K562 (cell line): ENCODE data around the gene BAG5. TPM values are rescaled to one million over a fixed set of nuclear protein-coding genes. Genes with fewer than 3 reads are reported as not detected.

Source experiments
- ARID3B ChIP-seq: fragments of 250-450 bp; sonication (Bioruptor Pico); IDR thresholded peaks from 2 replicates; pipeline ENCODE4 v1.4.0; 2020; ENCODE audit warnings: borderline replicate concordance
- CREM ChIP-seq: IDR thresholded peaks from 2 replicates; pipeline ENCODE4 v1.6.1; 2014; ENCODE audit warnings: antibody characterized with exemption, low read depth
- ETV5 ChIP-seq: sonication (generic); formaldehyde crosslinking; IDR thresholded peaks from 2 replicates; pipeline ENCODE4 v1.4.0; 2020; ENCODE audit warnings: low read depth, mild to moderate bottlenecking, missing genetic modification reagents
- GATAD2A ChIP-seq: fragments of 450-650 bp; IDR thresholded peaks from 2 replicates; pipeline ENCODE4 v1.6.1; 2017
- HMBOX1 ChIP-seq: sonication (generic); IDR thresholded peaks from 2 replicates; pipeline ENCODE4 v1.6.1; 2016
- HOXB6 ChIP-seq: fragments of 250-450 bp; sonication (Bioruptor Pico); IDR thresholded peaks from 2 replicates; pipeline ENCODE4 v1.5.1; 2022; ENCODE audit warnings: mild to moderate bottlenecking, borderline replicate concordance
- KDM5B ChIP-seq: fragments of 200-600 bp; sonication (generic); IDR thresholded peaks from 2 replicates; pipeline ENCODE4 v1.6.1; 2012; ENCODE audit warnings: low read depth, mild to moderate bottlenecking, moderate library complexity, low read length, control low read depth, inconsistent platforms; ENCODE audit not compliant: insufficient replicate concordance
- L3MBTL2 ChIP-seq: fragments of 450-650 bp; IDR thresholded peaks from 2 replicates; pipeline ENCODE4 v1.6.1; 2016; ENCODE audit warnings: mild to moderate bottlenecking, moderate library complexity
- MEF2D ChIP-seq: conservative IDR thresholded peaks from 2 replicates; pipeline ENCODE4 v1.6.1; 2016; ENCODE audit warnings: low read depth, missing genetic modification characterization, missing compliant biosample characterization
- MTA1 ChIP-seq: fragments of 450-650 bp; IDR thresholded peaks from 2 replicates; pipeline ENCODE4 v1.6.1; 2017; ENCODE audit warnings: borderline replicate concordance
- RBM14 ChIP-seq: fragments of 200-400 bp; formaldehyde crosslinking; IDR thresholded peaks from 2 replicates; pipeline ENCODE4 v1.6.1; 2018; ENCODE audit warnings: low read depth, mild to moderate bottlenecking, low read length, moderate library complexity, borderline replicate concordance; ENCODE audit not compliant: insufficient read depth
- RBM17 ChIP-seq: fragments of 200-400 bp; formaldehyde crosslinking; IDR thresholded peaks from 2 replicates; pipeline ENCODE4 v1.6.1; 2017; ENCODE audit warnings: low read depth, mild to moderate bottlenecking, low read length, borderline replicate concordance
- SMARCA5 ChIP-seq: fragments of 450-650 bp; IDR thresholded peaks from 2 replicates; pipeline ENCODE4 v1.6.1; 2016
- SP1 ChIP-seq: sonication (generic); formaldehyde crosslinking; IDR thresholded peaks from 2 replicates; pipeline ENCODE4 v1.8.1; 2022; ENCODE audit warnings: mild to moderate bottlenecking, missing genetic modification reagents
- SPI1 ChIP-seq: IDR thresholded peaks from 2 replicates; pipeline ENCODE4 v1.6.1; 2011; ENCODE audit warnings: low read depth, low read length, control low read depth, borderline replicate concordance
- TEAD1 ChIP-seq, 2 experiments: fragments of 450-650 bp in 1 of 2; sonication (generic) in 1 of 2; formaldehyde crosslinking; IDR thresholded peaks; 2 replicates each; pipeline versions ENCODE4 v1.4.0 to v1.8.0; 2020 to 2022; ENCODE audit warnings: mild to moderate bottlenecking in 2 of 2, missing genetic modification reagents in 1 of 2
- TRIM25 ChIP-seq: fragments of 450-650 bp; IDR thresholded peaks from 2 replicates; pipeline ENCODE4 v1.7.0; 2016; ENCODE audit warnings: borderline replicate concordance
- ZBED1 ChIP-seq: IDR thresholded peaks from 2 replicates; pipeline ENCODE4 v1.6.1; 2014
- ZC3H8 ChIP-seq: fragments of 450-650 bp; IDR thresholded peaks from 2 replicates; pipeline ENCODE4 v1.6.1; 2017
- ZNF133 ChIP-seq: fragments of 250-450 bp; sonication (Bioruptor Pico); IDR thresholded peaks from 2 replicates; pipeline ENCODE4 v1.4.0; 2020; ENCODE audit warnings: mild to moderate bottlenecking
- ZNF184 ChIP-seq: sonication (generic); formaldehyde crosslinking; IDR thresholded peaks from 2 replicates; pipeline ENCODE4 v1.5.0; 2020; ENCODE audit warnings: missing genetic modification reagents
- ZNF431 ChIP-seq: sonication (generic); formaldehyde crosslinking; IDR thresholded peaks from 2 replicates; pipeline ENCODE4 v1.8.0; 2022; ENCODE audit warnings: mild to moderate bottlenecking, missing genetic modification reagents
- polyA plus RNA-seq, 8 experiments: library from polyadenylated mRNA; depleted of rRNA in 4 of 8; stranded (reverse) in 5 of 8; unstranded in 3 of 8; fragments of >200 nt; fragmentation: Nextera tagmentation in 2 of 8; fragmentation: Illumina TruSeq in 1 of 8; extraction: Ambion mirVana in 2 of 8; extraction: Trizol in 1 of 8; gene quantifications; 2 replicates each; pipeline versions ENCODE4 v1.2.1 to v1.2.3, GENCODE V29; 2011 to 2014; ENCODE audit warnings: inconsistent platforms in 1 of 8, missing spikeins in 1 of 8
- total RNA-seq, 7 experiments: library from RNA; depleted of rRNA in 6 of 7; stranded (reverse); fragments of >200 nt in 6 of 7; fragmentation: Illumina TruSeq in 2 of 7; extraction: Trizol in 2 of 7; gene quantifications; 2 replicates each; pipeline versions ENCODE4 v1.2.1 to v1.2.3, GENCODE V29; 2011 to 2021; ENCODE audit warnings: low replicate concordance in 1 of 7

The BAG5 gene
- total and polyA plus RNA-seq, 9 of the 15 experiments (the other 6 are each of a cell fraction or from before 2014, with no cell fraction given): 7.9 to 21.4 (median 13.2) TPM

GRCh38 chr14:103520657-103521437 is 41.6 kb downstream of the BAG5 start (continued):
- TF ChIP-seq TEAD1 (CRISPR knock-in tag; IDR thresholded peaks at IDR 0.05) (peak in 1 of 2 experiments; percentile 78; a peak in 2 of 4 replicates), ETV5 (CRISPR knock-in tag) (no peak), MTA1 (peak; percentile 22; the same call in 1 of the 2 replicates), GATAD2A (peak; percentile 67; the same call in 1 of the 2 replicates), CREM (peak; percentile 52), MEF2D (tag) (no peak), HMBOX1 (no peak), L3MBTL2 (peak; percentile 81), ZBED1 (peak; percentile 61; the same call in 1 of the 2 replicates), ZNF133 (CRISPR knock-in tag) (no peak), RBM17 (no peak), ZNF431 (no peak; the same call in 1 of the 2 replicates), RBM14 (no peak), HOXB6 (CRISPR knock-in tag) (no peak), KDM5B (peak; percentile 10), SP1 (CRISPR knock-in tag) (peak; percentile 77; the same call in 1 of the 2 replicates), ZC3H8 (no peak), ARID3B (CRISPR knock-in tag) (no peak), ZNF184 (no peak), TRIM25 (no peak), SMARCA5 (no peak), SPI1 (peak; percentile 88)
